HepG2 (cell line): ENCODE data around the gene ST6GALNAC4. TPM values are rescaled to one million over a fixed set of nuclear protein-coding genes. Genes with fewer than 3 reads are reported as not detected.
A peak's percentile ranks its signal among the peaks of the same experiment; 100 is the strongest.

Experiments used
- ATAC-seq: fragments of 200-7000 bp; cut with Tn5 transposase; 3 replicates; pipeline ENCODE4 v1.9.1; 2020; ENCODE audit warnings: mild to moderate bottlenecking, moderate library complexity
- BruUV-seq: library from RNA; stranded (reverse); fragments of 400-500 nt; replicated peaks from 2 replicates; lab custom pipeline; 2021; lab: Mats Ljungman, UMichigan
- CTCF ChIA-PET: fragments of 300-600 bp; formaldehyde crosslinking; extraction: SDS; loops from one replicate; lab custom pipeline; 2021; ENCODE audit warnings: low total read pairs, inconsistent platforms, low intra/inter-chr PET ratio; lab: Yijun Ruan, JAX
- POLR2A ChIA-PET: fragments of 350-600 bp; sonication (Branson Sonifier 250); formaldehyde crosslinking; loops from one replicate; lab custom pipeline; 2020; ENCODE audit warnings: antibody characterized with exemption, inconsistent platforms; lab: Yijun Ruan, JAX
- DNase-seq: peaks from one replicate; pipeline ENCODE4 v3.0.0-alpha.2; 2015; ENCODE audit warnings: low spot score
- FAIRE-seq: peaks from 3 replicates; lab custom pipeline; 2011; peaks lifted over from hg19 to GRCh38; lab: Jason Lieb, UNC
- H2AFZ ChIP-seq: one replicate; pipeline ENCODE4 v1.6.1; 2011; ENCODE audit warnings: low read length, inconsistent platforms
- H3K27ac ChIP-seq: fragments of 300-600 bp; 3 replicates; pipeline ENCODE4 v1.8.0; 2011; ENCODE audit warnings: mixed run types, mild to moderate bottlenecking, mixed read lengths, low read length, inconsistent platforms; ENCODE audit not compliant: insufficient read depth; ENCODE audit errors: extremely low read length
- H3K27me3 ChIP-seq, 2 experiments: fragments of 200-600 bp in 1 of 2; 2 replicates in 1 of 2; 3 replicates in 1 of 2; pipeline versions ENCODE4 v1.6.0 to v1.8.0; 2011; ENCODE audit warnings: low read length in 2 of 2, mild to moderate bottlenecking in 2 of 2, moderate library complexity in 2 of 2, inconsistent platforms in 1 of 2; ENCODE audit not compliant: insufficient read depth in 2 of 2, control insufficient read depth in 1 of 2
- H3K36me3 ChIP-seq, 2 experiments: fragments of 200-600 bp in 1 of 2; replicated peaks in 1 of 2; 2 replicates in 1 of 2; 3 replicates in 1 of 2; pipeline versions ENCODE4 v1.5.1 to v1.8.0; 2011; ENCODE audit warnings: low read length in 2 of 2, inconsistent platforms in 1 of 2; ENCODE audit not compliant: insufficient read depth in 2 of 2, control insufficient read depth in 1 of 2
- H3K4me1 ChIP-seq: 2 replicates; pipeline ENCODE4 v1.5.1; 2012; ENCODE audit warnings: low read length, inconsistent platforms; ENCODE audit not compliant: insufficient read depth
- H3K4me2 ChIP-seq: 2 replicates; pipeline ENCODE4 v1.6.0; 2011; ENCODE audit warnings: low read depth, low read length, inconsistent platforms
- H3K4me3 ChIP-seq, 3 experiments: fragments of 200-600 bp in 1 of 3; sonication (generic), shearing (Covaris generic) in 1 of 3; replicated peaks in 1 of 3; 2 replicates each; pipeline ENCODE4 v1.5.1; 2011 to 2016; ENCODE audit warnings: low read length in 3 of 3, inconsistent platforms in 2 of 3, low read depth in 2 of 3, mild to moderate bottlenecking in 2 of 3, control low read depth in 1 of 3, mixed read lengths in 1 of 3; ENCODE audit not compliant: insufficient read depth in 1 of 3
- H3K79me2 ChIP-seq: one replicate; pipeline ENCODE4 v1.6.1; 2011; ENCODE audit warnings: low read length, inconsistent platforms; ENCODE audit not compliant: insufficient read depth
- H3K9ac ChIP-seq: 2 replicates; pipeline ENCODE4 v1.6.0; 2011; ENCODE audit warnings: mild to moderate bottlenecking, low read depth, low read length, inconsistent platforms; ENCODE audit not compliant: insufficient read depth
- H3K9me3 ChIP-seq: 2 replicates; pipeline ENCODE4 v1.5.1; 2012; ENCODE audit warnings: mild to moderate bottlenecking, low read length
- H4K20me1 ChIP-seq: 2 replicates; pipeline ENCODE4 v1.6.0; 2011; ENCODE audit warnings: inconsistent platforms, mild to moderate bottlenecking, low read length, moderate library complexity; ENCODE audit not compliant: insufficient read depth
- ATM ChIP-seq: fragments of 450-650 bp; IDR thresholded peaks from 2 replicates; pipeline ENCODE4 v1.7.1; 2017; ENCODE audit warnings: mild to moderate bottlenecking, borderline replicate concordance
- DPF2 ChIP-seq: sonication (generic); formaldehyde crosslinking; IDR thresholded peaks from 2 replicates; pipeline ENCODE4 v1.4.0; 2020; ENCODE audit warnings: mild to moderate bottlenecking, low read depth, missing genetic modification reagents, borderline replicate concordance
- HMGA1 ChIP-seq: sonication (generic); formaldehyde crosslinking; conservative IDR thresholded peaks from 2 replicates; pipeline ENCODE4 v1.4.0; 2020; ENCODE audit warnings: missing genetic modification reagents
- NFIC ChIP-seq: IDR thresholded peaks from 2 replicates; pipeline ENCODE4 v1.6.1; 2012; ENCODE audit warnings: mild to moderate bottlenecking, low read length, inconsistent platforms
- NRL ChIP-seq: sonication (generic); formaldehyde crosslinking; IDR thresholded peaks from 2 replicates; pipeline ENCODE4 v1.5.0; 2020; ENCODE audit warnings: missing genetic modification reagents, mild to moderate bottlenecking, moderate library complexity, borderline replicate concordance
- SCMH1 ChIP-seq: sonication (generic); formaldehyde crosslinking; IDR thresholded peaks from 2 replicates; pipeline ENCODE4 v1.9.0; 2021; ENCODE audit warnings: missing genetic modification reagents, mild to moderate bottlenecking, borderline replicate concordance
- SMARCC2 ChIP-seq: fragments of 450-650 bp; IDR thresholded peaks from 2 replicates; pipeline ENCODE4 v1.6.1; 2017; ENCODE audit warnings: antibody characterized with exemption, mild to moderate bottlenecking
- TARDBP ChIP-seq: sonication (generic); formaldehyde crosslinking; IDR thresholded peaks from 2 replicates; pipeline ENCODE4 v1.8.0; 2022; ENCODE audit warnings: mild to moderate bottlenecking, missing genetic modification reagents
- TBL1XR1 ChIP-seq: fragments of 150-350 bp; IDR thresholded peaks from 2 replicates; pipeline ENCODE4 v1.6.1; 2014; ENCODE audit warnings: borderline replicate concordance, low read length; ENCODE audit not compliant: partially characterized antibody
- ZFY ChIP-seq: sonication (generic); formaldehyde crosslinking; IDR thresholded peaks from 2 replicates; pipeline ENCODE4 v1.4.0; 2020; ENCODE audit warnings: missing genetic modification reagents
- ZNF552 ChIP-seq: sonication (generic); formaldehyde crosslinking; IDR thresholded peaks from 2 replicates; pipeline ENCODE4 v1.9.0; 2022; ENCODE audit warnings: missing genetic modification reagents, mild to moderate bottlenecking, borderline replicate concordance
- ZNF616 ChIP-seq: sonication (generic); formaldehyde crosslinking; IDR thresholded peaks from 2 replicates; pipeline ENCODE4 v1.5.0; 2020; ENCODE audit warnings: low read depth, mild to moderate bottlenecking, missing genetic modification reagents
- ZNF749 ChIP-seq: sonication (generic); formaldehyde crosslinking; IDR thresholded peaks from 2 replicates; pipeline ENCODE4 v1.8.0; 2022; ENCODE audit warnings: mild to moderate bottlenecking, missing genetic modification reagents, moderate library complexity, borderline replicate concordance
- WGBS: methylation state at CpG from one replicate; pipeline ENCODE4 v1.1.6; 2017; ENCODE audit warnings: low lambda C conversion rate; 5-methylcytosine and 5-hydroxymethylcytosine counted together
- in situ Hi-C: cut with HindIII; loops from 2 replicates; pipeline ENCODE4 v1.10.0; 2017; ENCODE audit warnings: low pct_unique_long_range_greater_than_20kb; ENCODE audit not compliant: extremely low pct_ligation_motif_present
- intact Hi-C: fragments of 100-400 bp; cut with micrococcal nuclease; formaldehyde crosslinking; loops from one replicate; pipeline ENCODE4 v1.10.0; 2022; ENCODE audit not compliant: unreplicated experiment
- polyA plus RNA-seq, 8 experiments: library from polyadenylated mRNA; depleted of rRNA in 3 of 8; stranded (reverse) in 7 of 8; unstranded in 1 of 8; fragments of >200 nt; fragmentation: Illumina TruSeq in 4 of 8; extraction: Trizol in 4 of 8; gene quantifications; 2 replicates each; pipeline versions ENCODE4 v1.2.1 to v1.2.3, GENCODE V29; 2011 to 2016; ENCODE audit warnings: low read depth in 4 of 8, missing spikeins in 1 of 8, mixed read lengths in 1 of 8; ENCODE audit not compliant: insufficient read depth in 1 of 8
- total RNA-seq, 5 experiments: library from RNA; depleted of rRNA; stranded (reverse); fragments of >200 nt; fragmentation: Illumina TruSeq; extraction: Trizol; gene quantifications; 2 replicates each; pipeline ENCODE4 v1.2.3, GENCODE V29; 2016; ENCODE audit warnings: low read depth in 1 of 5
- TF ChIP-seq, protein P1 (sequence below): sonication (generic); formaldehyde crosslinking; conservative IDR thresholded peaks from 2 replicates; pipeline ENCODE4 v1.4.0; 2020; ENCODE audit warnings: mild to moderate bottlenecking, missing genetic modification reagents, moderate library complexity
- TF ChIP-seq, protein P2 (sequence below): sonication (generic); formaldehyde crosslinking; IDR thresholded peaks from 2 replicates; pipeline ENCODE4 v1.9.0; 2021; ENCODE audit warnings: missing genetic modification reagents, borderline replicate concordance

ST6GALNAC4 gene
- total and polyA plus RNA-seq, 2 of the 13 experiments (the other 11 are each of a cell fraction or from before 2014, with no cell fraction given), result 18.8 to 27.7 TPM

DNA sequence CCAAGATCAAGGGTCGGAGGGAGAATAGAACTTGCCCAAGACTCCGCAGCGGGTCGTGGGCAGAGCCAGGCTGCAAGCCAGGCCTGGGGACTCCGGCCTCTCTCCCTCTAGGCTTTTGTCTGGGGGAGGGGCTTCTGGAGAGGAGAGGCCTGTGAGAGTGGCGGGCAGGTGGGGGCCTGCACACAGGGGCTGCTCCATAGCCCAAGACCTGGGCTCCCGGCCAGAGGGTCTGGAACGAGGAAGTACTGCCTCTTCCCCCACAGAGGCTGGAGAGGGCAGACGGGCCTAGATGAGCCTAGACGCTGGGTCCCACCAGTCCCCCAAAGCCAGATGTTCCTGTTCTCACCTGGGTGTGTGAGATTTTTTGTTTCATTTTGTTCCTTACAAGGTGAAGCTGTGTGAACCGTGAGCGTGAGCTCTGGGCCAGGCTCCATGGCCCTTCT, 12.3 kb downstream of the ST6GALNAC4 start (continued):
- TF ChIP-seq, protein P1, sequence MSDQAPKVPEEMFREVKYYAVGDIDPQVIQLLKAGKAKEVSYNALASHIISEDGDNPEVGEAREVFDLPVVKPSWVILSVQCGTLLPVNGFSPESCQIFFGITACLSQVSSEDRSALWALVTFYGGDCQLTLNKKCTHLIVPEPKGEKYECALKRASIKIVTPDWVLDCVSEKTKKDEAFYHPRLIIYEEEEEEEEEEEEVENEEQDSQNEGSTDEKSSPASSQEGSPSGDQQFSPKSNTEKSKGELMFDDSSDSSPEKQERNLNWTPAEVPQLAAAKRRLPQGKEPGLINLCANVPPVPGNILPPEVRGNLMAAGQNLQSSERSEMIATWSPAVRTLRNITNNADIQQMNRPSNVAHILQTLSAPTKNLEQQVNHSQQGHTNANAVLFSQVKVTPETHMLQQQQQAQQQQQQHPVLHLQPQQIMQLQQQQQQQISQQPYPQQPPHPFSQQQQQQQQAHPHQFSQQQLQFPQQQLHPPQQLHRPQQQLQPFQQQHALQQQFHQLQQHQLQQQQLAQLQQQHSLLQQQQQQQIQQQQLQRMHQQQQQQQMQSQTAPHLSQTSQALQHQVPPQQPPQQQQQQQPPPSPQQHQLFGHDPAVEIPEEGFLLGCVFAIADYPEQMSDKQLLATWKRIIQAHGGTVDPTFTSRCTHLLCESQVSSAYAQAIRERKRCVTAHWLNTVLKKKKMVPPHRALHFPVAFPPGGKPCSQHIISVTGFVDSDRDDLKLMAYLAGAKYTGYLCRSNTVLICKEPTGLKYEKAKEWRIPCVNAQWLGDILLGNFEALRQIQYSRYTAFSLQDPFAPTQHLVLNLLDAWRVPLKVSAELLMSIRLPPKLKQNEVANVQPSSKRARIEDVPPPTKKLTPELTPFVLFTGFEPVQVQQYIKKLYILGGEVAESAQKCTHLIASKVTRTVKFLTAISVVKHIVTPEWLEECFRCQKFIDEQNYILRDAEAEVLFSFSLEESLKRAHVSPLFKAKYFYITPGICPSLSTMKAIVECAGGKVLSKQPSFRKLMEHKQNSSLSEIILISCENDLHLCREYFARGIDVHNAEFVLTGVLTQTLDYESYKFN (CRISPR knock-in tag), result 0 out of 2 replicates have a peak, but pooled peaks have one; percentile 21
- TF ChIP-seq ZFY (peak; percentile 1; the same call in 1 of the 2 replicates), TARDBP (CRISPR knock-in tag) (0 out of 2 replicates have a peak, but pooled peaks have one; percentile 48)

DNA sequence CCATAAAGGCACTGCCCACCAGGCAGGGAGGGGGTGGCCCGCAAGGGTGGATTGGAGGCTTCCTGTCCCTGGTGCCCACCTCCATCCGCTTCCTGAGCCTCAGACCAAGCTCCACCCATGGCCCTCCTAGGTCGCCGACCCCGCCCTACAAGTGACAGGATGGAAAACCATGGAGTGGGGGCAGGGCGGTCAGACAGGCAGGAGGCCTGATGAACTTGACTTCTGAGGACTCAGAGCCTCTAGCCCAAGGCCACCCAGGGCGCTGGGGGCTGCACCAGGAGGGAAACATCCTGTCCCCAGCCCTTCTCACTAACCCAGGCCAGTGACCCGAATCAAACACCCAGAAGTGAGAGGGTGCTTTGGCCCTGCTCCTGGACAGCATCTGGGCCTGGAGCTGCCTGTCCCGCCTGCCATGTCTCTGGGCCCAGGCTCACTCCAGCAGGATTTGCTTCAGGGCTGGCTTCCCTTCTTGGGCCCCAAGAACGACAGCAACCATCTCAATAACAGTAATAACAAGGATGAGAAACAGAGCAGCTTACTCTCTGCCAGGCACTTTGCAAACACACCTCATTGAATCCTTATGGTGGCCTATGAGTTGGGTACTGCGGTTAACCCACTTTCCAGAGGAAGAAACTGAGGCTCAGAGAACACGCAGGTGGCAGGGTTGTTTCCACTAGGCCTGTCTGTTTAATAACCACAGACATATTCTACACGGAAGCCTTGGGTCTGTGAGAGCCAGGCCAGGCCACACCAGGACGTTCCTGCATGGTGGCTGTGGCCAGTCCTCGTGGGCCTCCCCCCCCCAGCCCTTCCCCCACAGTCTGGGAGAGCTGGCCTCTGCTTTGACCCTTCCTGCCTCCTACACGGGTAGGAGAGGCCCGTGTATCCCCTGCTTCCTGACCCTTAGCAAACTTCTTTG, 13.0 kb downstream of the ST6GALNAC4 start:
- no peaks in the 10 kb centered on the region for H3K9me3 ChIP-seq
- H3K4me1 ChIP-seq, result peaks cover 48% of the 10 kb centered on the region
- peak; percentile 67 for ATAC-seq
- H3K79me2 ChIP-seq, result no peaks in the 10 kb centered on the region
- H3K9ac ChIP-seq, result peak overlapping the region; percentile 39; the same call in 1 of the 2 replicates
- FAIRE-seq, result peak; percentile 67
- peak overlapping the region; percentile 74 for H3K4me2 ChIP-seq
- BruUV-seq, result TSS peak; percentile 37
- POLR2A ChIA-PET, result interaction anchor here (0.6 to 4.5 kb wide), 8 partner anchors 9 to 175 kb away, joined by 3 to 78 read pairs (median 4); partner anchors contain the start of gene ST6GALNAC4
- CTCF ChIA-PET, result no interaction called here
- DNase-seq, result peak; percentile 87
- no peak overlapping the region for H2AFZ ChIP-seq
- no peaks in the 10 kb centered on the region for H4K20me1 ChIP-seq
- 10% methylated on average over 15 of the region's 17 CpGs for WGBS
- H3K4me3 ChIP-seq, result peak overlapping the region; percentile 44 to 62 (median 48)
- no peaks in the 10 kb centered on the region; a peak in 1 of 5 replicates for H3K36me3 ChIP-seq
- no peaks in the 10 kb centered on the region for H3K27me3 ChIP-seq
- no peak overlapping the region for H3K27ac ChIP-seq
- intact Hi-C loops, result loop anchor here (2.0 kb wide), 1 partner anchor 13 kb away; the partner anchor contains the start of gene ST6GALNAC4
- in situ Hi-C loops, result no loop called here
- peak; percentile 69; the same call in 1 of the 2 replicates for TF ChIP-seq DPF2
- no peak for TF ChIP-seq ZNF616 (CRISPR knock-in tag)
- no peak for TF ChIP-seq ATM
- TF ChIP-seq SMARCC2, result no peak
- no peak for TF ChIP-seq NFIC
- no peak for TF ChIP-seq HMGA1
- TF ChIP-seq ZNF749 (CRISPR knock-in tag), result no peak
- TF ChIP-seq NRL (CRISPR knock-in tag), result peak; percentile 66
- TF ChIP-seq TBL1XR1, result peak; percentile 88
- TF ChIP-seq ZNF552, result no peak
- no peak for TF ChIP-seq SCMH1 (CRISPR knock-in tag)
- TF ChIP-seq, protein P2, sequence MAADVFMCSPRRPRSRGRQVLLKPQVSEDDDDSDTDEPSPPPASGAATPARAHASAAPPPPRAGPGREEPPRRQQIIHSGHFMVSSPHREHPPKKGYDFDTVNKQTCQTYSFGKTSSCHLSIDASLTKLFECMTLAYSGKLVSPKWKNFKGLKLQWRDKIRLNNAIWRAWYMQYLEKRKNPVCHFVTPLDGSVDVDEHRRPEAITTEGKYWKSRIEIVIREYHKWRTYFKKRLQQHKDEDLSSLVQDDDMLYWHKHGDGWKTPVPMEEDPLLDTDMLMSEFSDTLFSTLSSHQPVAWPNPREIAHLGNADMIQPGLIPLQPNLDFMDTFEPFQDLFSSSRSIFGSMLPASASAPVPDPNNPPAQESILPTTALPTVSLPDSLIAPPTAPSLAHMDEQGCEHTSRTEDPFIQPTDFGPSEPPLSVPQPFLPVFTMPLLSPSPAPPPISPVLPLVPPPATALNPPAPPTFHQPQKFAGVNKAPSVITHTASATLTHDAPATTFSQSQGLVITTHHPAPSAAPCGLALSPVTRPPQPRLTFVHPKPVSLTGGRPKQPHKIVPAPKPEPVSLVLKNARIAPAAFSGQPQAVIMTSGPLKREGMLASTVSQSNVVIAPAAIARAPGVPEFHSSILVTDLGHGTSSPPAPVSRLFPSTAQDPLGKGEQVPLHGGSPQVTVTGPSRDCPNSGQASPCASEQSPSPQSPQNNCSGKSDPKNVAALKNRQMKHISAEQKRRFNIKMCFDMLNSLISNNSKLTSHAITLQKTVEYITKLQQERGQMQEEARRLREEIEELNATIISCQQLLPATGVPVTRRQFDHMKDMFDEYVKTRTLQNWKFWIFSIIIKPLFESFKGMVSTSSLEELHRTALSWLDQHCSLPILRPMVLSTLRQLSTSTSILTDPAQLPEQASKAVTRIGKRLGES (CRISPR knock-in tag), result no peak
